HuH-7 (cell line): ENCODE measurements around the gene NEB.
"Not testable (repeated sequence)": the region's sequence is repeated elsewhere in the genome, so short reads cannot be mapped to it uniquely, and the experiment has no call there.

Source experiments
- DNase-seq: peaks from one replicate; pipeline ENCODE4 v3.0.0; 2011; ENCODE audit warnings: low spot score

Gene NEB

DNA sequence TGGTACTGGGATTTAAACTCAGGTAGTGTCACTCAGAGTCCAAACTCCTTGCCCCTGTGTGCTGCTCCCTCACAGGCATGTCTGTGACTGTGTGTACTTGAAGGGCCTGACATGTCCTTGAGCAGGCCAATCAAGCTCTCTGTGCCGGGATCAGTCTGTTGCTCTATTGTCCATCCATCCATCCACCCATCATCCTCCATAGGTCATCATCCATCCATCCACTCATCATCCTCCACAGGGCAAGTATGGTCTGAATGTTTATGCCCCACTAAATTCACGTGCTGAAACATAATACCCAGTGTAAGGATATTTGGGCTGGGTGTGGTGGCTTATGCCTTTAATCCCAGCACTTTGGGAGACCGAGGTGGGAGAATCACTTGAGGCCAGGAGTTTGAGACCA is 24.5 kb upstream of the NEB start:
- DNase-seq = no peak

DNA sequence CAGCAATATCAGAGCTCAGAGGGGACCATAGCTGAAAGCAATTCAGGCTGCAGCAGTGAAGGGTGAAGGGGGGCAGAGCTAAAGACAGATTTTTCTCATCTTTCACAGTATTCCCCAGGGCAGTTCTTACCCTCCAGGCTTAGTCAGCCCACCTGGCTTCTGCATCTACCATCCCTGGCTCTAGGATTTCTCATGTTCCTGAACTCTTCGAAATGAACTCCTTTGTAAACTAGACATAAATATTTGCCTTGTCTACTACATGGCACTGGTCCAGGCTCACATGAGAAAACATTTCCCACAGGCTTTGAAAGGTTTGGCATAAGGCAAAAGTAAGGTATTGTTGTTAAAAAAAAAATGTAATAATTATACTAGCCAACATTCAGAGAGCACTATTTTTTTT is 23.6 kb upstream of the NEB start:
- no peak for DNase-seq

DNA sequence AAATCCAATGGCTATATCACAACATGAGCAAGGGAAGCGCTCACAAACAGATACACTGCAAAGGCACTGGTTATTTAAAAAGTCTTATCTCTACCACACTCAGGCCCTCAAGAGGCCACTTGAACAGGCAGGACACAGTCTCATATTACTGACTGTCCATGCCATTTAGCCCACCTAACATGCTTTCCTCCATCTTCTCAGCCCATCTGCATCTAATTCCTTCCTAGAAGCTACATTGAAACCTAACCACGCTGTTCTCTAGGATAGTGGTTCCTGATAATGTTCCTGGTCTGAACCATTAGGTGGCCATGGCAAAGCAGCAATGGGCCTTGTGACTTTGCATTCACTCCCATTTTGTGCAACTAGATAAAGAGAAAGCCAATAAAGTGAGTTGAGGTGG is 22.5 kb upstream of the NEB start:
- no peak for DNase-seq

DNA sequence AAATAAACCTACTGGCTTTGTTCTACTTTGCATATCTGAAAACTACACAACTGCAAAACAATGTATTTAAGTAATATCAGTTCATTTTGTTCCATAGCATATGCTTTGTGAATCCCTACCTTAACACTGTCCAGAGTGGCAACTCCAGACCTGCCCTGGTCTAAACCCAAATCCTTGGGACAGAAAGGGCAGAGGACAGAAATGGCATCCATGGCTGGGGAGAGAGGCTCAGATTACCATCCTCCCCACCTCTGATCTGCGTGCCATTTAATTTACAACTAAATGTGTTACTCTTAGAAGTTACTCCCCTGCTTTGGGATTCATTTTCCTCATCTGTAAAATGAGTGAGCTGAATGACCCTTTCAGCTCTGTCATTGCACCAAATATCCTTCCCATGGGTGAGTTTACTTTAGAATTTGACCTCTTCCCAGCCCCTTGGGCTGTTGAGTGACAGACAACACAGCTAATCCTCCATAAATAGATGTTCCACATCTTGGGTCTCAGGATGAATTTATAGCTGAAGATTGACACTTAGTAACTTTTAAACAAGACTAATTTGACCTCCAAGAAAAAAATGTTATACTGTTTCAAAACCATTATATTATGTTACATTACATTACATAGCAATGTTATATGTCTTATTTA is 20.1 kb upstream of the NEB start:
- no peak for DNase-seq

DNA sequence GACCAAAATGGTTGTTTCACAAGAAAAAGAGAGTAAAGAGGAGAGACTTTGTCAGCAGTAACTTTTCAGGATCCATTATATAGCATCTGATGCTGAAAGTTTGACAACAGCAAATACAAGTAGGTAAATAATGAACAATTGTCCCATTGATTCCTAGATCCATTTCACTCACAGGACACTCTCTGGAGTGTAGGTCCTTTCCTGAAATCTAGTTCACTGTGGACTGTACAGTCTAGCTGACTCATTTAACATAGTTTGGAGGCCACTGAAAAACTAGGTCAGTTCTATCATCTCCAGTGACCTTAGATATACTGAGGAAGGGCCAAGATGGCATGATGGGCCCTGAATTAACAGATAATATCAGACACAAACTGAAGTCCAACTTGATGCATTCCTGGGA is 19.3 kb upstream of the NEB start:
- no peak for DNase-seq

DNA sequence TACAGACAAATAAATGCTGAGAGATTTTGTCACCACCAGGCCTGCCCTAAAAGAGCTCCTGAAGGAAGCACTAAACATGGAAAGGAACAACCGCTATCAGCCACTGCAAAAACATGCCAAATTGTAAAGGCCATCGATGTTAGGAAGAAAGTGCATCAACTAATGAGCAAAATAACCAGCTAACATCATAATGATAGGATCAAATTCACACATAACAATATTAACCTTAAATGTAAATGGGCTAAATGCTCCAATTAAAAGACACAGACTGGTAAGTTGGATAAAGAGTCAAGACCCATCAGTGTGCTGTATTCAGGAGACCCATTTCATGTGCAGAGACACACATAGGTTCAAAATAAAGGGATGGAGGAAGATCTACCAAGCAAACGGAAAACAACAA is 11.0 kb upstream of the NEB start:
- DNase-seq = not testable (repeated sequence)

DNA sequence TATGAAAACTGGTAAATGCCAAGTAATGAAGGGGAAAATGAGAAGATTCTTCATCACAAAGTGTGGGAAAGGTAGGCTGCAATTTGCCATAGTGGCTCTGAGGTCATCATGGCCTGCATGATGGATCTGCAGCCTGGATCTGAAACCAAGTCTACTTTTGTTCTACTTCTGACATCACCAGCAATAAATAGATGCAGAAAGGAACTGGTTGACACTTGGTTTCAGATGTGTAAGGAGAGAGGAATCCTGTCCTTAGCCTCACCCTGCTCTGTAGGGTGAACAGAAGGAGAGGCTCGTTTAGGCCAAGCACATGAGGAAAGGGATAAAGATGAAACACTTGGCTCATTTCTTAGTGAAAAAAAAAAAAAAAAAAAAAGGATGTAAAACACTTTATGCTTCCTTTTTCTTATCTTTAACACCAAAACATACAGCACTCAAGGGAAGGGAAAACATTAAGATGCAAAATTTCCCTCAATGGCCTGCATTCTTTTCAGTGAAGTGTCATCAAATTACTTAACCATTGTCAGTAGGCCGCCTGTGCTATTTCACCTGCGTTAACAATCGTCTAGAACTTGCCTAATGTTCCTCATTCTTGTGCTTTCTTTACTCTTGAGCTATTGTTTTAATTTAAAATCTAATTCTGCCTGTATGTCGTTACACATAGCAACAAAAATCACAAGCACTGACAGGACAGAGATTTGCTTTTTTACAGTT is 3.9 kb downstream of the NEB start:
- DNase-seq = no peak

DNA sequence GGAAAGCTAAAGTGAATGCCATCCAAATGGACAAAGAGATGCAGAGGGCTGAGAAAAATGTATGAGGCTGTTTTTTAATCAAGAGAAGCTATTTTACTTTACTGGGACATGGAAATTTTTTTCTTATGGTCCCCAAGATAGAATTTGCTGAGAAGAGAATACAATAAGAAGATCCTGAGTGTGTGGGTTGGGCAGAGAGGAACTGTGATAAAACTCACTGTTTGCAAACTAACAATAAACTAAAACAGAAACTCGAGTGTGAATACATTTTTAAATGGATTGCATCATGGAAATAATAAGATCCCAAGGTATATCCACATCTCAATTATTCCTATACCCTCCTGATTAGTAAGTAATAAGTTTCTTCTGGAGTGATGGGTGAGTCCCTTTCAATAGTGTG is 4.4 kb downstream of the NEB start:
- DNase-seq = no peak

DNA sequence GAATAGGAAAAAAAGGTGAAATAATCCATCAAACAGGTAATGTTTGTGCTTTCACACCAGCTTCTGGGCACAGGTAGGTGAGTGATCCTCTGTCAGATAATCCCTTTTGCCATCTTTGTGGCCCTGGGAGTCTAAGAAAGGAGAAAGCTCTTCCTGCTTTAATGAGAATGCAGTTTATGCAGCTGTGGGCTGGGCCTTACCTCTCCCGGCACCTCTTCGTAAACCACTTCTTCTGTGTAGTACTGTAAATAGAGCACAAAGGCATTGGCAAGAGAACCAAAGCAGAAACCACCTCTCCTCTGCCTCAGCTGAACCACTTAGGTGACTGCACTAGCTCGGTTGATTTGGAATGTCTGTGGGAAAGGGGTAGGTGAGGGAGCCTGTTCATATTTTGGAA is 4.9 kb downstream of the NEB start:
- DNase-seq = no peak

DNA sequence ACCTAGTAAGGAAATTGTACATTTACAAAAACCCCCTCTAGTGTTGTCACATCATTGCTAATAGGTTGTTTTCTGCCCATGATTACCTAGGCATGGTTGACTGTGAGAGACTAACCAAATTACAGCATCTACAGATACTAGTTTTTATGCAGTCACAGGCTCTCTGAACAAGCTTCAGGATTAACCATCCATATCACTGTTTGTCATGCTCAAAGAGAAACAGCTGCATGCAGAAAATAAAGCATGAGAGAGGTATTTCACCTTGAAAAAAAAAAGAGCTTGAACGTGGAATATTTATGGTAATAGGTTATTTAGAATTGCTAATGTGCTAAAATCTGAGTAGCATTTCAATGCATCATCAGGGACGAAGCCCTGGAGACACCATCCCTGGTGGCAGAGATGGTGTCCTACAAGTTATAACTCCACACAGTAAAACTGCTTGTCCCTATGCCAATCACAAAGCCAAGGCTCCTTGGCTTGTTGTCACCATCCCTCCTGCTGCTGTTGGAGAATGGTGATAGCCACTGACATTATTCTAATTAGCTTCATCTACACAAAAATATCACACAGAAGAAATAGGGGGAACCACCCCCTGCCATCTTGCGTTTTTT is 5.4 kb downstream of the NEB start:
- peak; percentile 23 for DNase-seq

DNA sequence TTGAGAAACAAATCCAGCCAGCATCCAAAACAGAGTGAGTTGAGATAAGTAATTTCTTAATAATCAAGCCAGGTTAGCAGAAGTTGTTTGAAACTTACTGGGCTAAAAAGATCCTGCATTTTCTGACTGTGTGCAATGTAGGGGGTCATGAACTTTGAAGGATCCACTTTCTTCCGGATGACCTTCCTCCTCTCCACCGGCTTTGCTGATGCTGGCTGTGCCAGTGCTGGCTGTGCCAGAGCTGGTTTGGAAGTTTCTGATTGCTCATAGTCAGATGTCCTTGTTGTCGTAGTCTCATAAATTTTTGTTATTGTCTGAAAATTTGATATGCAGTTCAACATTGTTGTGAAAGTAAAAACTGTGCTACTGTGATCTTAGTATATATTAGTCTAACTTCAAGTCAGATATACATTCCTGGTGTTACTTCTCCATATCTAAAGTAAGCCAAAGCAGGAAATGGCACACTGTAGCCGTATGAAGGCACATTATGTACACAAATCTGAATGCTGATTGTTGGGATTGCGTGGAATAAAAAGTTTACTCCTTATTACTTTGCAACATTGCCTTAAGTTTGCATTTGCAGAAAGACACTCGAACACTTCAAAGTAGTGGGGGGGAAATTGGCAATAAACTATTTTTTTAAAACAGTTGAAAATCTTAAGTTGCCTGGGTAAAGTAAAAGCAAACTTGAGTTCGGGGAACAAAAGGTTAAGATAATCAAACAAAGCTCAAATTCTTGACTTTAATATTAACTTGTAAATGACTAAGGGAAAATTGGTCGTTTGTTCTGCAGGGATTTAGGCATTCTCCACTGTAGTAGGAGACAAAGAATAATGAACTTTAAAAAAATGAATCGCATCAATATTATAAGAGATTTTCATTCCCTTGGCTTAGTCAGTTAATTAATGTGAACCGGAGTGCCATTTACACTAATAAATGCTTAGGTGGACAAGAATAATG is 6.4 kb downstream of the NEB start:
- DNase-seq = no peak

DNA sequence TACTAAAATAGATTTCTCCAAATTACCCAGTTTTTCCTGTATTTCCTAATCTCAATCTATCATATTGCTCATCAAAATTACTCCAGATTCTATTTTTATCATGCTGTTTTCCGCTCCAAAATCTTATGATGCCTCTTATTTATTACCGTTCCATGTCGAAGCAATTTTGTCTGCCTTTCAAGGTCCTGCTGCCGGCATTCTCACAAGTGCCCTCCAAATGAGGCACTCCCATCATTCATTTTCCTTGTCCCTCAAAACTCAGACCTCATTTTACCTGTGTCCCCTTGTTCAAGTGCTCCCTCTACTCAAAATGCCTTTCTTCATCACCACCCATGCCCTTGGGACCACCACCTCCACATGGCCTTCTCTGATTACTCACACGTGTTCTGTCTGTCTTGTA is 13.1 kb downstream of the NEB start:
- DNase-seq = no peak

DNA sequence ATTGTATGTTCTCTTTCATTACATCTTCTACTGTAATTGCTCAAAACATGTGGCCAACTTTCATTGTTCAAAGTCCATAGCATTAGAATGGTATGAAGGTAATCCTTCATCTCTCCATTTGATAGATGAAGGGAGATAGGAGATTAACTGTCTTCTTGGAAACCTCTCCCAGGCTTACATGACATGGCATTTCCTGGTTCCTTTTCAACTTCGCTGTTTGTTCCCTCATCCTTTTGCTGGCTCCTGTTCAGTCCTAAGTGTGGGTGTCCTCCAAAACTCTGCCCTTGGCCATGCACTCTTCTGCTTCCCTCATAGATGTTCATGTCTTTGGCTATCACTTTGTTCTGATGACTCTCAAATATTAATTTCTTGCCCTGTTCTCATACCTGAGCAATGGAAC is 13.8 kb downstream of the NEB start:
- no peak for DNase-seq

DNA sequence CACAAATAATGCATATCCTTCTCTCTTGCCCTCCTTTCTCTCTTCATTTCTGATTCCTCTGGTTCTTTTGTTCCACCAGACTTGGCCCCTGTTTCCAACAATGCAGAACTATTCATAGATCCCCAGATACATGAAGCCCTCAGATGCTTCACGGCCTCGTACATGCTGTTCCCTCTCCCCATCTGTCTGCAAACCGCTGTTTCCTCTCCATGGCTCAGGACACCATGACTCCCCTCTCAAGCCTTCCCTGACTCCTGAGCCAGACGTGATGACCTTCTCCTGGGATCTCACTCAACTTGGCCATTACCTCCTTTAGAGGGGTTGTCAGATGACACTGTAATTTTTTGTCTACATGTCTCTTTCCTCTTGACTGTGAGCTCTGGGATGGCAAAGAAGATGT is 15.5 kb downstream of the NEB start:
- no peak for DNase-seq

DNA sequence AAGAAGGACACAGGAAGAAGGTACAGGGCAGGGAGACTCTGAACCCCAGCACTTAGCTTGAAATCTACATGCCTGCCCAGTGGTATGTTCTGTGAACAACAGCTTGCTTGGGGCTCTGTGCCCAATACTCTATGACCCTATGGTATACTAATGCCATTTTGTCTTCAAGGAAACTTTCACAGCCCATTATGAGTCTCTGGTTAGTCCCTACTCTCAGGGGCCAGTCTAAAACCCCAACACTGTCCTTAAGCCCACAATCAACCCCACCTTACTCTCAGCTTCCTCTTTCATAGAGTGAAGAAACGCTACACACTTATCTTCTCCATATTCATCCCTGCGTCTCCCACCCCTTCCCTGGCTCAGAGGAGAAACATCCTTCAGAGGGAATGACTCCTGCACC is 16.0 kb downstream of the NEB start:
- DNase-seq = no peak

DNA sequence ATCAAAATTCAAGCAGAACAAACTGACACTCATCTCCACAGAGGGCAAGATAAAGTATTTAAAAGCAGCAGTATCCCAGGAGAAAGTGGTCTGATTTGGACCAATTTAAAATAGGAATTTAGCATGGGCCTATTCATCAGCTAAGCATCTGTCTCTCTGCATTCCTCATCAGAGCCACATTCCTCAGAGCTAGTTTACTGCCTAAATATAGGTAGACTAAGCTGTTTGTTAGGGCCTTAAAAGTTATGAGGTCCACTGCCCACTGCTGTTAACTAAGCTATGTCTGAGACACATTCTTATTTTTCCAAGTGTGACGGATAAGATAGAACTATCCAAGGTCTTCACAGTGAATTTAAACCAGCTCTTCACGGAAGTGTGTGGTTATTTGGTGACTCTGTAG is 17.6 kb downstream of the NEB start:
- no peak for DNase-seq

DNA sequence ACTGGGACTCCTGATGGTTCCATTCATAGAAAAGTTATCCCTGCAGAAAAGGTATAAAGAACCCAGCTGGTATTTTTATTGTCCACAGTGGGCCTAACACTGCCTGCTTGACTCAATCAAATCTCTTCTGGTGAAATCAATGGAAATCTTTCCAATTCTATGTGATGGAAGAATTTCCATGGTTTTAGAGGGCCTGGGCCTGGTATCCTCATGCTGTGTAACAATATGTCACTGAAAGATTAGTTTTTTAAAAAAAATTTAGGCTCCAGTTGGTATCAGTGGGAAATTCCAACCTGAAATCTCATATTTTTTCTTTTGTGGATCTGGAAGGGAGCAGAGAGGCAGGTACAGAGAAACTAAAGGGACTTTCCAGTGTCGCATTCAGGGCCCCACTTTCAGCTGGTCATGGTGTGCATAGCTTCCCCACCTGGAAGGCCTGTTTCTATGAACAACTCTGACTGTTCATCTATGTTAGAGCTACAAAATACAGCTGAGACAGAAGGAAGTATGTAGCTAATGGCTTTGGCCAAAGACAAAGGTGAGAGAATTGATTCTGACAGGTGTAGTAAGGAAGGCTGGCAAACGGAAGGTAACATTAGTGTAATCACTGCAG is 20.9 kb downstream of the NEB start:
- DNase-seq = no peak

DNA sequence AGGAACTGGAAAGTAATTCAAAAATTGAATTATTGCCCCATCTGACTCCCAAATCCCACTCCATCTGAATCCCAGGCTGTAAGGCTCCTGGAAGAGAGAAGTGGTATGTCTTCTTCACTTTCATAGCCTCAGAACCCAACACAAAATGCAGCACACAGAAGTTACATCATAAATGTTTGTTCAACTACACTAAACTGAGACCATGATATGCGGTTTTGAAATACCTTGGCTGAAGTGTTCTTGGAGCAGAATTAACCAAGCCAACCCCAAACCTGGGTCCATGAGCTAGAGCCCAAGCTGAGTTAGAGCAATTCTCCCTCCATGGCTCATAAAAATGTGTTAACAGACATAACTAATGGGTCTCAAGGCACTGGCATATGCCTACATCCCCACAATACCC is 23.3 kb downstream of the NEB start:
- DNase-seq = no peak

DNA sequence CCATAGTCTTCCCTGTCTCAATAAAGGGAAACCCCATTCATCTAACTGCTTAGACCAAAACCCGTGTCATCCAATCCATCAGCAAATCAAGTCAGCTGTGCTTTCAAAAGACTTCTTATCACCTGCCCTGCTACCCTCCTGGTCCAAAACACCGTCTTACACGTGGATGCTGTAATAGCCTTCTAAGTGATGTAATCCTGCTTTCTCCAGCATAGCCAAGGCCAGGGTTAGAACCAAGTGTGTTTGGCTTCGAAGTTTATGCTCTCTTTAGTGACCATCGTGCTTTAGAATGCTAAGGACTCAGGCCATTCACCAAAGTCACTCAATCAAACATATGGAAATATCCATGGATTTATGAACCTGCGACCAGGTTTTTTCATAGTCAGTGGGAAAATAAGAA is 25.5 kb downstream of the NEB start:
- DNase-seq = no peak

DNA sequence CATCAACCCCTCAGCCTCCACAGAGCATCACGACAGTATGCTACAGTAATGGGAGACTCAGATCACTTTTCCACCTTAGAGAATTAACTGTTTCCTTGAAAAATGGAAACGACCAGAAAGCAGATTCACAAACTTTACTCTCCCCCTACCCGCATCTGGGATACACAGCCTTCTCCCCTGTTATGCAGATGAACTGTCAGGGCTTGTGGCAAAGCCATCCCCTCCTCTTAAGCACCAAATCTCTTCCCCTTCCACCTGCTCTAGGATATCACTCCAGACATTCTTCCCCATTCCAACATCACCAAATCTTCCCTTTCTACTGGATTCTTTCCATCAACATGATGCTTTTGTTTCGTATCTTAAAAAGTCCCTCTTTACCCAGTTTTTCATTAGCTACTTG is 26.4 kb downstream of the NEB start:
- no peak for DNase-seq

DNA sequence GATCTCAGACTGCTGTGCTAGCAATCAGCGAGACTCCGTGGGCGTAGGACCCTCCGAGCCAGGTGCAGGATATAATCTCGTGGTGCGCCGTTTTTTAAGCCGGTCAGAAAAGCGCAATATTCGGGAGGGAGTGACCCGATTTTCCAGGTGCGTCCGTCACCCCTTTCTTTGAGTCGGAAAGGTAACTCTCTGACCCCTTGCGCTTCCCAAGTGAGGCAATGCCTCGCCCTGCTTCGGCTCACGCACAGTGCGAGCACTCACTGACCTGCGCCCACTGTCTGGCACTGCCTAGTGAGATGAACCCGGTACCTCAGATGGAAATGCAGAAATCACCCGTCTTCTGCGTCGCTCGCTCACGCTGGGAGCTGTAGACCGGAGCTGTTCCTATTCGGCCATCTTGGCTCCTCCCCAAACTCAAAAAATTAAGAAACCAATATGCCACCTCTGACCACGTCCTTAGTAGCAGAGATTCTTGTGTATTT is 29.8 kb downstream of the NEB start:
- DNase-seq = peak; percentile 7

DNA sequence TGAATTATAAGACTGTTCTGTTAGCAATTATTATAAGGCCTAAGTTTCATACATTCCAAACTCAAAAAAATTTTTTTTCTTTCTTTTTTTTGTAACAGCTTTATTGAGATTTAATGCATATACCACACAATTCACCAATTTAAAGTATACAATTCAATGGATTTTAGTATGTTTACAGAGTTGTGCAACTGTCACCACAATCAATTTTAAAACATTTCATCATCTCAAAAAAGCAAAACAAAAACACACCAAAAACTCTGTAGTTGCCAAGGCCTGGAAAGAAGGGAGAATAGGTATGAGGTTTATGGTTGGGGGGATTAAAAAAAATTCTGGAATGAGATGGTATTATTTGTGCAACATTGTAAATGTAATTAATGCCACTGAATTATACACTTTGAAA is 36.1 kb downstream of the NEB start:
- not testable (repeated sequence) for DNase-seq
